GM18873 (cell line): Measurements from ENCODE around the gene ANKK1.

Experiments
- ATAC-seq: cut with Tn5 transposase; IDR thresholded peaks from one replicate; pipeline ENCODE4 v1.9.1; 2021; ENCODE audit warnings: mild to moderate bottlenecking, moderate library complexity, moderate number of reproducible peaks; ENCODE audit not compliant: unreplicated experiment, low FRiP score

The ANKK1 gene

GRCh38 chr11:113449743-113450142, 62.2 kb downstream of the ANKK1 start:
- ATAC-seq, result no peak
